Measurements from ENCODE around the gene ACACB.

DNA sequence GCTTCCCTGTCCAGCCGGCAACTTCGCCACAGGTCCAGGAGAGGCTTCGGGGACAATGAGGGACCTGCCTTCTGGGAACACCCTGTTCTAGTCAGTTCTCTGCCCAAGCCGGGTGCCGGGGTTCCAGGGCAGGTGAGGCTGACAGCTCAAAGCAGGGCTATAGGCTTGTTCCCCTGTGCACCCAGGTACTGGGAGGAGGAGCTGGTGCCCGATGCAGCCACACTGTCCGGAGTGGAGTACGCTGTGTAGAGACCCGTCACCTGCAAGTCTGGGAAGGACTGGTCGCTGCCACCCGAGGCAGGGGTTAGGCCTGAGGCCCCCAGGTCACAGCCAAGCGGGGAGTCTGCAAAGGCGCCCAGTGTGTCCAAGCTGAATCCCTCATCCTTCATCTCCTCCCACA, 163.1 kb downstream of the ACACB start:
- TF ChIP-seq, protein P1, sequence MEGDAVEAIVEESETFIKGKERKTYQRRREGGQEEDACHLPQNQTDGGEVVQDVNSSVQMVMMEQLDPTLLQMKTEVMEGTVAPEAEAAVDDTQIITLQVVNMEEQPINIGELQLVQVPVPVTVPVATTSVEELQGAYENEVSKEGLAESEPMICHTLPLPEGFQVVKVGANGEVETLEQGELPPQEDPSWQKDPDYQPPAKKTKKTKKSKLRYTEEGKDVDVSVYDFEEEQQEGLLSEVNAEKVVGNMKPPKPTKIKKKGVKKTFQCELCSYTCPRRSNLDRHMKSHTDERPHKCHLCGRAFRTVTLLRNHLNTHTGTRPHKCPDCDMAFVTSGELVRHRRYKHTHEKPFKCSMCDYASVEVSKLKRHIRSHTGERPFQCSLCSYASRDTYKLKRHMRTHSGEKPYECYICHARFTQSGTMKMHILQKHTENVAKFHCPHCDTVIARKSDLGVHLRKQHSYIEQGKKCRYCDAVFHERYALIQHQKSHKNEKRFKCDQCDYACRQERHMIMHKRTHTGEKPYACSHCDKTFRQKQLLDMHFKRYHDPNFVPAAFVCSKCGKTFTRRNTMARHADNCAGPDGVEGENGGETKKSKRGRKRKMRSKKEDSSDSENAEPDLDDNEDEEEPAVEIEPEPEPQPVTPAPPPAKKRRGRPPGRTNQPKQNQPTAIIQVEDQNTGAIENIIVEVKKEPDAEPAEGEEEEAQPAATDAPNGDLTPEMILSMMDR (IDR thresholded peaks at IDR 0.05; ENCODE audit: poor library complexity, severe bottlenecking): no peak
- TF ChIP-seq TAF1 (IDR thresholded peaks at IDR 0.05; ENCODE audit: low read depth) (no peak), MXI1 (conservative IDR thresholded peaks at IDR 0.05; ENCODE audit: poor library complexity, severe bottlenecking) (no peak), POLR2AphosphoS5 (IDR thresholded peaks at IDR 0.05) (no peak)
- TF ChIP-seq, protein P2, sequence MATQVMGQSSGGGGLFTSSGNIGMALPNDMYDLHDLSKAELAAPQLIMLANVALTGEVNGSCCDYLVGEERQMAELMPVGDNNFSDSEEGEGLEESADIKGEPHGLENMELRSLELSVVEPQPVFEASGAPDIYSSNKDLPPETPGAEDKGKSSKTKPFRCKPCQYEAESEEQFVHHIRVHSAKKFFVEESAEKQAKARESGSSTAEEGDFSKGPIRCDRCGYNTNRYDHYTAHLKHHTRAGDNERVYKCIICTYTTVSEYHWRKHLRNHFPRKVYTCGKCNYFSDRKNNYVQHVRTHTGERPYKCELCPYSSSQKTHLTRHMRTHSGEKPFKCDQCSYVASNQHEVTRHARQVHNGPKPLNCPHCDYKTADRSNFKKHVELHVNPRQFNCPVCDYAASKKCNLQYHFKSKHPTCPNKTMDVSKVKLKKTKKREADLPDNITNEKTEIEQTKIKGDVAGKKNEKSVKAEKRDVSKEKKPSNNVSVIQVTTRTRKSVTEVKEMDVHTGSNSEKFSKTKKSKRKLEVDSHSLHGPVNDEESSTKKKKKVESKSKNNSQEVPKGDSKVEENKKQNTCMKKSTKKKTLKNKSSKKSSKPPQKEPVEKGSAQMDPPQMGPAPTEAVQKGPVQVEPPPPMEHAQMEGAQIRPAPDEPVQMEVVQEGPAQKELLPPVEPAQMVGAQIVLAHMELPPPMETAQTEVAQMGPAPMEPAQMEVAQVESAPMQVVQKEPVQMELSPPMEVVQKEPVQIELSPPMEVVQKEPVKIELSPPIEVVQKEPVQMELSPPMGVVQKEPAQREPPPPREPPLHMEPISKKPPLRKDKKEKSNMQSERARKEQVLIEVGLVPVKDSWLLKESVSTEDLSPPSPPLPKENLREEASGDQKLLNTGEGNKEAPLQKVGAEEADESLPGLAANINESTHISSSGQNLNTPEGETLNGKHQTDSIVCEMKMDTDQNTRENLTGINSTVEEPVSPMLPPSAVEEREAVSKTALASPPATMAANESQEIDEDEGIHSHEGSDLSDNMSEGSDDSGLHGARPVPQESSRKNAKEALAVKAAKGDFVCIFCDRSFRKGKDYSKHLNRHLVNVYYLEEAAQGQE (IDR thresholded peaks at IDR 0.05; ENCODE audit: borderline replicate concordance): no peak

Data from neural cell (in vitro differentiated cells).